GM19043 (cell line): ENCODE results near the gene RUNX2.
"Not testable (repeated sequence)": the region's sequence is repeated elsewhere in the genome, so short reads cannot be mapped to it uniquely, and the experiment has no call there.

Source experiments
- ATAC-seq: cut with Tn5 transposase; IDR thresholded peaks from one replicate; pipeline ENCODE4 v1.9.1; 2021; ENCODE audit warnings: low read depth; ENCODE audit not compliant: unreplicated experiment

RUNX2 gene

DNA sequence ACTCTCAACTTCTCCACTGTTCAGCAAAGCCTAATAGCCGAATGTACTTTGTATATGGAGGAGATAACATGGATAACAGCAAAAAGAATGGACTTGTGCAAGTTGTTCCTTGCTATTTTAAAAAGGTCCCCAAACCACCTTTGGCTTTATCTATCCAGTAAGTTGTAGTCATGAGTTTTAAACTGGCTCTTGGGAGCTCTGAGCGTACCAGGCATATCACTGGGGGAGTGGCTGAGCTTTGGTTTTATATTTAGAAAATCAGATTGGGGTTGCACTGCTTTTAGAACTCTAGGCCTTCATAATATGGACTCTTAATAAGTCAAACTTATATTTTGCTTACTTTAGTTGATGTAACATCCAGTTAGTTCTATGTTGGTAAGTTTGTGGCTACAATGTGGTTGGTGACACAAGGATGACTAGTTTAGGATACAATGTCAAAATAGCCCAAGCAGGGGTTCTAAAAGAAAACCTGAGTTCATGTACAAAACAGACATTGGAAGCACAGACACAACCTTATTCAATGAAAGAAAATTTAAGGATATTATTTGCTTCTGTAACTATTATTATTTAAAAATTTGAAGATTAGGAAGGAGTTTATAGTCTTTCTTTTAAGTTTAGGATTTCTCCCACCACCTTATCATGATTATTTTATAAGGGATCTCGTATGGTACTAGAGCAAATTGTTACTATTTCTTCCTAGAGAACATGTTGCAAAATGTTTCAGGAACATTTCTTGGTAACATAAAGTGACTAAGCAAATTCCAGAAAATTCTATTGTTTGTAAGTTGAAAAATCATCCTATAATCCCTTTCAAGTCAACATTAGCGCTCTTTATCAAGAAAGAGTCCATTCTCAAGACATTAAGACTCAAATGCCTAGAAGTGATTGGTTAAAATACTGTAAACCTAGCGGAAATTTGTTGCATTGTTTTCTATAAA is 215.4 kb downstream of the RUNX2 start:
- no peak for ATAC-seq

DNA sequence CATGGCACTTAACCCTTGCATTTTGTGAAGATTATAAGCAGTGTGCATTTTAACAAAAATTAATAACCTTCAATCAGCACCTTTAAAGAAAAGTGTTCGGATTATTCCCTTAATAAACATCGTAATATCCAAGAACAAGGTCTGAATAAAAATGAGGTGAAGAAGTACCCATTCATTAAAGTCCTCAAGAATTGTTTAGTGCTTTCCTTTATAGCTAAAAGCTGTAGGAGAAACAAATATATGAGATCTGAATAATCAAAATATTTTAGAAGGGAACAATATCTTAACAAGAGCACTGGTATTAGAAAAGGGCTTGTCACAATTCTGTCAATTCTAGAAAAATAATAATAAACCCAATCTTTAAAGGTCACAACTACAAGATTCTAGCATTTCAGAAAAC is 217.3 kb downstream of the RUNX2 start:
- no peak for ATAC-seq

GRCh38 chr6:45548657-45549515 is 220.8 kb downstream of the RUNX2 start:
- peak; percentile 92 for ATAC-seq

GRCh38 chr6:45552536-45552935 is 224.4 kb downstream of the RUNX2 start:
- ATAC-seq: no peak

- ATAC-seq: no peak
Measured at GRCh38 chr6:45553730-45554344, 225.7 kb downstream of the RUNX2 start.

- no peak for ATAC-seq
Measured at GRCh38 chr6:45554591-45554990, 226.5 kb downstream of the RUNX2 start.

- no peak for ATAC-seq
Measured at GRCh38 chr6:45555981-45556771, 228.0 kb downstream of the RUNX2 start.

- ATAC-seq: no peak
Measured at GRCh38 chr6:45556828-45557227, 228.7 kb downstream of the RUNX2 start.

DNA sequence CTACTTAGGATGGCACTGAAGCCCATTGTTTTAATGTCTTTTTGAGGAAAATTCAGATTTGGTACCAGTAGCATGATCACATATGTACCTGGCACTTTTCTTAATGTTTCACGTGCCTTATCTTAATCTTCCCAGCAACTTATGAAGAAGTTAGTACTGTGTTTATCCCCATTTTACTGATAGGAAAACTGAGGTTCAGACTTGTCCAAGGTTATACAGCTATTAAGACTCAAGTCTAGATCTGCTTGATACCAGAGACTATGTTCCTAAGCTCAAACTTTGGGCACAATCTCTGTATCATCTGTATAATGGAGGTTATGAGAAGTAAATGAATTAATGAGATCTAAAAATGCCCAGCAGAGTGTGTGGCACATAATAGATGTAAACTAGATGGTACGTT is 229.3 kb downstream of the RUNX2 start:
- no peak for ATAC-seq

GRCh38 chr6:45558858-45559257 is 230.7 kb downstream of the RUNX2 start:
- ATAC-seq: no peak

DNA sequence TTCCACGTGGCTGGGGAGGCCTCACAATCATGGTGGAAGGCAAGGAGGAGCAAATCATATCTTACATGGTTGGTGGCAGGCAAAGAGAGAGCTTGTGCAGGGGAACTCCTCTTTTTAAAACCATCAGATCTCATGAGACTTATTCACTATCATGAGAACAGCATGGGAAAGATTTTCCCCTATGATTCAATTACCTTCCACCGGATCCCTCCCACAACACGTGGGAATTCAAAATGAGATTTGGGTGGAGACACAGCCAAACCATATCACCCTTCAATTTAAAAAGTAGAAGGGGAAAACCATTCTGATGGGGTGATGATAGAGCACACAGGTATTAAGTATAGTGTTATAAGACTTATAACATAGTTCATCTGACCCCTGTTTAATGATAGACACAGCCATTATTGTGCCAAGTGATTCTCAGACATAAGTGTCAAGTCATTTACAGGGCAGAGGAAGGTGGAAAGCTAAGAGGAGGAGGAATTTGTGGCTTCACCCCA is 232.2 kb downstream of the RUNX2 start:
- ATAC-seq: not testable (repeated sequence)

GRCh38 chr6:45562171-45562570 is 234.0 kb downstream of the RUNX2 start:
- no peak for ATAC-seq

GRCh38 chr6:45563041-45563440 is 234.9 kb downstream of the RUNX2 start:
- ATAC-seq: no peak

DNA sequence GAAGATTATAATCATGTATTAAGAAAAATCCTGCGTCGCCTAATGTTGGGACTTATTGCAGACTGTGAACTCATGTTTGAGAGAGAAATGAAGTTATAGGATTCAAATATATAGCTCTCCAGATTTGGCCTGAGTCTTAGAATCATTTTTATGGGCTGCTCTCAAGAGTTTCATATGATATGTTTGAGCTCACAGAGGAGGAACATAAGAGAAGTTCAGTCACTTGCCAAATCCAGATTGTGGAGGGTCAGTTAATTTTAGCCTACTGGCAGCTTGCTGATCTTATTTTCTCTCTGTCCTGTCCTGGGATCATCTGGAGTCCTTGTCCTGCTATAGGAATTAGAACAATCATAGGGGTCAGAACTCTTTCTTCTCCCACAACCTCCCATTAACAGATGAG is 235.7 kb downstream of the RUNX2 start:
- ATAC-seq: no peak

DNA sequence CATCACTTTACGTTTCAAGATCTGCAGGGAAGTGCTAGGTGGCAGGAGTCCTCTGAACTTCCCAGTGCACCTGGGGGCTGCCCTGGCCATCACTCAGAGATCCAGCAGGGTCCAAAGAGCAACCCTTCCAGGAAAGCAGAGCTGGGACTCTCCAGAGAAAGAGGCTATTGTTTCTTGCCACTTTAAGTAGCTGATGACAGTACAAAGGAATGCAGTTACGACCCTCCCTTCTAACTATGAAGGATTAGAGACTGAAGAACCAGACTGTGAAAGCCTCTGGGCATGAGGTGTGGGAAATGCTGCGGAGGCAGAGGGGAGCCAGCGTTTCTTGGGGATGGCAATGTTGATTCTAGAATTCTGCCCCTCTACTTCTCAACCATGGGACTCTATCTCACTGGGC is 238.8 kb downstream of the RUNX2 start:
- ATAC-seq: no peak

- ATAC-seq: no peak
Measured at GRCh38 chr6:45567879-45568278, 239.7 kb downstream of the RUNX2 start.

DNA sequence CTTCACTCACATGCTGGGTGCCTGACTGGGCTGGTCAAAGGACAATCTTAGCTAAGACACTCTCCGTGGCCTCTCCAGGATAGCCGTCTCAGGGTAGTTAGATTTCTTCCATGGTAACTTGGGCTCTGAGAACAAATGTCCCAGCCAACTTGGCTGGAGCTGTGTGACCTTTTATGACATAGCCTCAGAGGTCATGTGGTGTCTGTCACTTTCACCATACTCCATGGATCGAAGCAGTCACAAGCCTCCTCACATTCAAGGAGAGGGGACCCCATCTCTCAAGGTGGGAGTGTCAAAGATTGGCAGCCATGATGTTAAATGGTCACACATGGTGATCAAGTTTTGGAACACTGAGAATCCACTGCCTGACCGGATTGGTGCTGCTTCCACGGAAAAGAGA is 240.5 kb downstream of the RUNX2 start:
- ATAC-seq: no peak

DNA sequence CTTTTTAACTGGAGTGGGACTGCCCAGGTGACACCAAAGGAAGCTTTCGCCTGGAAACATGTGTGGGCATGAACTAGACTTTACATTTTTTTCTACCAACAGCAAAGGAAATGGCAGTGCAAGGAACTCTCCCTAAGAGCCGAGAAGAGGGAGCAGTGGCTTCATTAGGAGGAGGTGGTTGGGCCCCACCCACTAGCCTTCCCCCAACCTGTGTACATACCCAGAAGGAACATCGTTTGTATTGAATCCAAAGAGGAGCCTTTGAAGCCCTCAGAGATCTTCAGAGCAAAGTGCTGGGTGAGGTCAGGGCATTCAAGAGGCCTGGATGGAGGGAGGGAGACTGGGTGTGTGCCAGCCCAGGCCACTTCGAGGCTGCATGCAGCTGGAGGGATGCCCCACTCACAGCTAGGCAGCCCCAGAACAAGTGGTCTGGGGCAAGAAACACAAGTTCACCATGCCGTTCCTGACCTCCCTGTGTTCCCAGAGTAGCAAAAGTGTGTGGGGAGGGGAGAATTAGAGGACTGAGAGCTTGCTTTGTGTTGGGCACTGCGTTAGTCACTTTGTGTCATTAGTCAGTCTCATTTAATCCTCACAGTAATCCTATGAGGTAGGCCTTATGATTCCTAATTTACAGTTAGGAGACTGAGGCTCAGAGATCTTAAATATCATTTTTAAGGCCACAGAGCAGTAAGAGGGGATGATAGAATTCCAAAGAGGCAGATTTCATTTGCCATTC is 241.2 kb downstream of the RUNX2 start:
- ATAC-seq: no peak

GRCh38 chr6:45571159-45571558 is 243.0 kb downstream of the RUNX2 start:
- ATAC-seq: no peak
